Superior temporal gyrus (tissue), 1 donor: Measurements from ENCODE around the gene CNPY3.
"Not testable (repeated sequence)": the region's sequence is repeated elsewhere in the genome, so short reads cannot be mapped to it uniquely, and the experiment has no call there.

Source experiments
- DNase-seq: peaks from one replicate; pipeline ENCODE4 v3.0.0-alpha.2; 2016; ENCODE audit errors: extremely low spot score

CNPY3 gene

DNA sequence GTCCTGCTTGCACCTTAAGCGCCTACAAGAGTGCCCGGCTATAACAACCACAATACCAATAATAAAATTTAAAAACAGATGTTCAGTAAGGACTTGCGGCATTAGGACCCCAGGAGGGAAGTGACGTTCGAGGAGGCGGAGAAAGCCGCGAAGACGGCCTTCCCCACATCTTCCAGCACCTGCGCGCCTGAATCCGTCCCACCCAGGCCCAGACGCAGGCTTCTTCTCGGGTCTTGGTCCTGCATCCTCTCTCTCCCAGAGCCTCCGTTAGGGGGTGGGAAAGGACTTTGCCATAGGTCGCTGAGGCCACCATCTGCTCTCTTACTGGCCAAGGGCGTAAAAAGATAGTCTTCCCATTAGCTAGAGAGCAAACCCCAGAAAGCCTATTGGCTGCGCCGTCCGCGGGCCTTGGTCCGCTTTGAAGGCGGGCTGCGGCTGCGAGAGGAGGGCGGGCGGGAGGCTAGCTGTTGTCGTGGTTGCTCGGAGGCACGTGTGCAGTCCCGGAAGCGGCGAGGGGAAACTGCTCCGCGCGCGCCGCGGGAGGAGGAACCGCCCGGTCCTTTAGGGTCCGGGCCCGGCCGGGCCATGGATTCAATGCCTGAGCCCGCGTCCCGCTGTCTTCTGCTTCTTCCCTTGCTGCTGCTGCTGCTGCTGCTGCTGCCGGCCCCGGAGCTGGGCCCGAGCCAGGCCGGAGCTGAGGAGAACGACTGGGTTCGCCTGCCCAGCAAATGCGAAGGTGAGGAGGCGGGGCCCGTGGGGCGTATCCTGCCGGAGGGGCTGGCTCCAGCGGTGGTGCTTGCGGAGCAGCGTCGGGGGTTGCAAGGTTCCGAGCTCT lies at the start of gene CNPY3:
TSS of gene CNPY3 (plus strand) at position 495 of the 835 bp plus-strand sequence. CDS start at position 586, 91 bp downstream.
- DNase-seq = peak; percentile 95

GRCh38 chr6:42880240-42880817 lies 49.0 kb upstream of the CNPY3 start:
- DNase-seq = not testable (repeated sequence)

- DNase-seq = not testable (repeated sequence)
Measured at GRCh38 chr6:42880871-42881270, 48.4 kb upstream of the CNPY3 start.

DNA sequence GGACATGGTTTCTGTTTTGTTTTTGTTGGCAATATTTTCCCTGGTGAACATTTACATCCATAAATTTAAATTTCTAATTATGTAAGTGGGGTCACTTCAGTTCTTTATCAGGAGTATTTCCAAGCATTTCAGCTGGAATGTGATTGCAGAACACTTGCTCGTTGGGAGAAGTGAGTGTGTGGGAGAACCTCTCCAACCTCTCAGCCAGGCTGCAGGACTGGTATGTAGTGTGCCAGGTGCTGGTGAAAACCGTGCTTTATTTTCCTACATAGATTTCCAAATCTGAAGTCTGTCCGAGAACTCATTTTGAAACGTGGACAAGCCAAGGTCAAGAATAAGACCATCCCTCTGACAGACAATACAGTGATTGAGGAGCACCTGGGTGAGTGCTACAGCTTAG lies 43.6 kb upstream of the CNPY3 start:
- DNase-seq = no peak

GRCh38 chr6:42888201-42888600 lies 41.1 kb upstream of the CNPY3 start:
- DNase-seq = not testable (repeated sequence)

GRCh38 chr6:42889815-42890214 lies 39.5 kb upstream of the CNPY3 start:
- peak; percentile 23 for DNase-seq

GRCh38 chr6:42890311-42891198 lies 38.7 kb upstream of the CNPY3 start:
- peak; percentile 95 for DNase-seq

- DNase-seq = no peak
Measured at GRCh38 chr6:42891199-42891722, 38.0 kb upstream of the CNPY3 start.

DNA sequence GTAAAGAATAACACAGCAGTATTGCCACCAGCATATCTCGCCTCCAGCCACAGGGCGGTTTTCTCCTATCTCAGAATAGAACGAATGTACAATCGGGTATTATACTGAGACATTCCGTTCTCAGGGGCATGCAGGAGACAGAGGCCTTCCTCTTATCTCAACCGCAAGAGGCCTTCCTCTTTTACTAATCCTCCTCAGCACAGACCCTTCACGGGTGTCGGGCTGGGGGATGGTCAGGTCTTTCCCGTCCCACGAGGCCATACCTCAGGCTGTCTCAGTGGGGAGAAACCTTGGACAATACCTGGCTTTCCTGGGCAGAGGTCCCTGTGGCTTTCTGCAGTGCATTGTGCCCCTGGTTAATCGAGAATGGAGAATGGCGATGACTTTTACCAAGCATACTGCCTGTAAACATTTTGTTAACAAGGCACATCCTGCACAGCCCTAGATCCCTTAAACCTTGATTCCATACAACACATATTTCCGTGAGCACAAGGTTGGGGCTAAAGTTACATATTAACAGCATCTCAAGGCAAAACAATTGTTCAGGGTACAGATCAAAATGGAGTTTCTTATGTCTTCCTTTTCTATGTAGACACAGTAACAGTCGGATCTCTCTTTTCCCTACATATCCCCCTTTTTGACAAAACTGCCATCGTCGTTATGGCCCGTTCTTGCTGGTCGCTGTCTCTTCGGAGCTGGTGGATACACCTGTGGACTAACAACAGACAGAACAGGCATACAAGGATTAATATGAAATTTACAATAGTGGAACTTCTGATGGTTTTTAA lies 35.0 kb upstream of the CNPY3 start:
- not testable (repeated sequence) for DNase-seq

GRCh38 chr6:42896178-42896719 lies 33.0 kb upstream of the CNPY3 start:
- DNase-seq = no peak

DNA sequence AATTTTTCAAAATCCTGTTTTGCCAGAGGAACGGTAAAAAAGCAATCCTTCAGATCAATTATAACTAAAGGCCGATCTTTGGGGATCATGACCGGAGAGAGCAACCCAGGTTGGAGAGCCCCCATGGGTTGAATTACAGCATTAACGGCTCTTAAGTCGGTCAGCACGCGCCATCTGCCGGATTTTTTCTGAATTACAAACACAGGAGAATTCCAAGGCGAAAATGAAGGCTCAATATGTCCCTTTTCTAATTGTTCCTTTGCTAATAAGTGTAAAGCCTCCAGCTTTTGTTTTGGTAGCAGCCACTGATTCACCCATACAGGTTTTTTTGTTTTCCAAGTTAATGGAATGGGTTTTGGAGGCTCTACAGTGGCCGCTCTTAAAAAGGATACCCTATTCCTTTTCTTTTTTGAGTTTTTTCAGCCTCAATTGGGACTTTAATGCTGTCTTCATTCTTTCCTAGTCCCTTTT lies 30.4 kb upstream of the CNPY3 start:
- DNase-seq = peak; percentile 90

- no peak for DNase-seq
Measured at GRCh38 chr6:42899871-42900270, 29.4 kb upstream of the CNPY3 start.

- DNase-seq = peak; percentile 96
Measured at GRCh38 chr6:42901538-42901957, 27.7 kb upstream of the CNPY3 start.

GRCh38 chr6:42902429-42903263 lies 26.6 kb upstream of the CNPY3 start:
- DNase-seq = not testable (repeated sequence)

GRCh38 chr6:42904467-42904866 lies 24.8 kb upstream of the CNPY3 start:
- DNase-seq = no peak

- DNase-seq = no peak
Measured at GRCh38 chr6:42907336-42907735, 21.9 kb upstream of the CNPY3 start.

GRCh38 chr6:42909835-42910234 lies 19.4 kb upstream of the CNPY3 start:
- DNase-seq = no peak

DNA sequence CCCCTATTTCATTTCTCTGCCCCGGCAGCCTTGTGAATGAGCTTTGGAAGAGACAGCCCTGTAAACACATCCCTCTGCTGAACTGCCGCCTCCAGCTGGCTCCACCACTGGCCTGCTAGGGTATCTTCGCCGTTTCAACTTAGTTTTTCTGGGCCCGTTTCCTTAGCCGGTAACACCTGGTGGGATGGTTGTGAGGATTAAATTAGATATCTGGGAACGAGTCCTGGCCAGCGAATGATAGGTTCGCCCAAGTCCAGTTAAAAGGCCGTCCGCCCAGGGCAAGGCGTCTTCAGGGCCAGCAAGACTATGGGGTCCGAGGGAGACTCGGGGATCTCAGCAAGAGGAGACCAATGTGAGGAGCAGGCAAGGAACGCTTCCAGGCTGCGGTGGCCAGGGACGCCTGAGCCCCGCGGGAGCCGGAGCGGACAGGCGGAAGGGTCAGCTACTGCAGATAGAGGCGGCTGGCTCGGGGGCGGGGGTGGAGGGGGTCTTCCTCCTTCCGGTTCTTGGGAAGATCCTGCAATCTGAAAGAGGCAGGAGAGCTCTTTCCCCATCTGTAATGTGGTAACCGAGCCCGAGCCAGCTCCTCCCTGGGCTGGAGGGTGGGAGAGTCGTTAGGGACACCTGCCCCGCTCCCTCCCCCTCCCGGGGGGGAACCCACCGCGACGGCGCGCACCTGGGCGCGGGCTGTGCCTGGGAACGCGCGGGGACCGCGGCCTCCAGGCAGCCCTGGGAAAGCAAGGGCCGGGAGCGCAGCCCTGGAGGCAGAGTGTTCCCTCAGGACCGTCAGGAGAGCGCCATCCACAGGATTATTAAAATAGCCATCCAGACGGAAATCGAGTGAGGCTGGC lies 17.9 kb upstream of the CNPY3 start:
- no peak for DNase-seq

DNA sequence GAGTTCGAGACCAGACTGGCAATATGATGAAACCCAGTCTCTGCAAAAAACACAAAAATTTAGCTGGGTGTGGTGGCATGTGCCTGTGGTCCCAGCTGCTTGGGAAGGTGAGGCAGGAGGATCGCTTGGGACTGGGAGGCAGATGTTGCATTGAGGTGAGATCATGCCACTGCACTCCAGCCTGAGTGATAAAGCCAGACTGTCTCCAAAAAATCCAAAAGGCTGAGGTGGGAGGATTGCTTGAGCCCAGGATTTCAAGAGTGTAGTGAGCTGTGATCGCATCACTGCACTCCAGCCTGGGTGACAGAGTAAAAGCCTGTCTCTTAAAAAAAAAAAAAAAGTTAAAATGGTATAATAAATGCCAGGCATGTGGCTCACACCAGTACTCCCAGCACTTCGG lies 14.7 kb upstream of the CNPY3 start:
- no peak for DNase-seq
